Spinal cord (tissue), 10 donors: Measurements from ENCODE around the gene UTP15. TPM values are rescaled to one million over a fixed set of nuclear protein-coding genes. Genes with fewer than 3 reads are reported as not detected.
A peak's percentile ranks its signal among the peaks of the same experiment; 100 is the strongest.

Experiments
- DNase-seq, 6 donors: peaks; one replicate each; pipeline versions ENCODE4 v3.0.0 to v3.0.0-alpha.2; 2013 to 2015; ENCODE audit warnings: low spot score in 6 of 6, low read depth in 4 of 6
- H3K27ac ChIP-seq: one replicate; pipeline ENCODE4 v1.5.1; 2013; ENCODE audit warnings: low read depth, low read length, control low read depth
- H3K27me3 ChIP-seq: one replicate; pipeline ENCODE4 v1.6.1; 2013; ENCODE audit warnings: low read length; ENCODE audit not compliant: control insufficient read depth, insufficient read depth
- H3K36me3 ChIP-seq: one replicate; pipeline ENCODE4 v1.6.1; 2013; ENCODE audit warnings: low read length; ENCODE audit not compliant: control insufficient read depth, insufficient read depth
- H3K4me1 ChIP-seq: one replicate; pipeline ENCODE4 v1.6.1; 2013; ENCODE audit warnings: low read length; ENCODE audit not compliant: control insufficient read depth, insufficient read depth
- H3K4me3 ChIP-seq: one replicate; pipeline ENCODE4 v1.5.1; 2013; ENCODE audit warnings: low read depth, low read length, control low read depth
- H3K9me3 ChIP-seq: one replicate; pipeline ENCODE4 v1.6.1; 2013; ENCODE audit warnings: low read length; ENCODE audit not compliant: control insufficient read depth, insufficient read depth
- WGBS: methylation state at CpG from one replicate; pipeline ENCODE4 v1.1.5; 2013; ENCODE audit warnings: missing lambda C conversion rate; ENCODE audit not compliant: insufficient coverage; 5-methylcytosine and 5-hydroxymethylcytosine counted together
- long read RNA-seq, 4 donors: transcript quantifications; one replicate each; lab custom pipeline, GENCODE V29; 2026
- polyA plus RNA-seq, 2 donors: library from polyadenylated mRNA; unstranded; fragments of 120-200 nt; gene quantifications; one replicate each; pipeline ENCODE4 v1.2.1, GENCODE V29; 2013; ENCODE audit not compliant: insufficient read length in 2 of 2
- total RNA-seq, 2 donors: library from RNA; depleted of rRNA in 1 of 2; stranded (reverse); fragments of 120-200 nt in 1 of 2; fragments of >200 nt in 1 of 2; gene quantifications; one replicate each; pipeline versions ENCODE4 v1.2.3 to v1.2.4, GENCODE V29; 2013 to 2014
- donor health status: healthy.

UTP15 gene
- total RNA-seq (10 to 100 TPM; 17.6 to 25.9 TPM), polyA plus RNA-seq (10 to 100 TPM in 1 of 2 donors, 1 to 10 TPM in 1; 9.7 to 11.9 TPM)
- long read RNA-seq, donor 1: 0 reads
- long read RNA-seq, donor 2: 0 reads
- long read RNA-seq, donor 3, partial matches to known transcripts: 29 of 32 reads
- long read RNA-seq, donor 3, other reads (novel, unspliced or antisense): 0 of 32 reads
- long read RNA-seq, donor 4, partial matches to known transcripts: 0 of 3 reads
- long read RNA-seq, donor 4, other reads (novel, unspliced or antisense): 0 of 3 reads

GRCh38 chr5:73565139-73565968, at the start of gene UTP15, which contains the start of gene ANKRA2:
UTP15 (plus strand) TSS chr5:73565743; CDS start chr5:73567345, 1,602 bp downstream.
ANKRA2 (minus strand) TSS chr5:73565639; CDS start chr5:73562881, 2,758 bp downstream.
- no peaks in the 10 kb centered on the region for H3K4me1 ChIP-seq
- H3K9me3 ChIP-seq: no peaks in the 10 kb centered on the region
- H3K4me3 ChIP-seq: peak within 1 kb of the TSS; percentile 93
- DNase-seq: peak; percentile 97 to 100 (median 99)
- WGBS: 0% methylated on average over 57 of the region's 62 CpGs
- H3K27ac ChIP-seq: peak within 1 kb of the TSS; percentile 91
- H3K27me3 ChIP-seq: no peaks in the 10 kb centered on the region
- peaks cover 9% of the 10 kb centered on the region for H3K36me3 ChIP-seq

GRCh38 chr5:73519531-73520283, 45.8 kb upstream of the UTP15 start:
- DNase-seq: peak in 5 of 6 donors; percentile 46 to 88 (median 60)
- peaks cover 5% of the 10 kb centered on the region for H3K4me1 ChIP-seq
- 13% methylated on average over 9 of the region's 16 CpGs for WGBS
- H3K27ac ChIP-seq: no peak overlapping the region
- no peaks in the 10 kb centered on the region for H3K27me3 ChIP-seq
- H3K9me3 ChIP-seq: no peaks in the 10 kb centered on the region
- H3K4me3 ChIP-seq: no peak overlapping the region
- H3K36me3 ChIP-seq: no peaks in the 10 kb centered on the region

GRCh38 chr5:73522989-73523388, 42.6 kb upstream of the UTP15 start:
- H3K36me3 ChIP-seq: no peaks in the 10 kb centered on the region
- H3K27me3 ChIP-seq: no peaks in the 10 kb centered on the region
- no peak for DNase-seq
- H3K9me3 ChIP-seq: no peaks in the 10 kb centered on the region
- H3K4me1 ChIP-seq: peaks cover 5% of the 10 kb centered on the region
- 84% methylated on average over 7 of the region's 7 CpGs for WGBS
- no peak overlapping the region for H3K4me3 ChIP-seq
- no peak overlapping the region for H3K27ac ChIP-seq

GRCh38 chr5:73523861-73524260, 41.7 kb upstream of the UTP15 start:
- Histone ChIP-seq H3K27ac (no peak overlapping the region), H3K9me3 (no peaks in the 10 kb centered on the region), H3K4me3 (no peak overlapping the region), H3K36me3 (no peaks in the 10 kb centered on the region), H3K4me1 (peaks cover 5% of the 10 kb centered on the region), H3K27me3 (no peaks in the 10 kb centered on the region)
- 80% methylated on average over 1 of the region's 1 CpG for WGBS
- DNase-seq: no peak

- WGBS: 100% methylated on average over 2 of the region's 3 CpGs
- no peak overlapping the region for H3K4me3 ChIP-seq
- H3K27ac ChIP-seq: no peak overlapping the region
- H3K4me1 ChIP-seq: no peaks in the 10 kb centered on the region
- no peak for DNase-seq
- H3K9me3 ChIP-seq: no peaks in the 10 kb centered on the region
- H3K27me3 ChIP-seq: no peaks in the 10 kb centered on the region
- no peaks in the 10 kb centered on the region for H3K36me3 ChIP-seq
These were observed 39.8 kb upstream of the UTP15 start for GRCh38 chr5:73525606-73526203.

GRCh38 chr5:73528248-73528647, 37.3 kb upstream of the UTP15 start:
- no peak for DNase-seq

GRCh38 chr5:73529081-73529480, 36.5 kb upstream of the UTP15 start:
- H3K4me3 ChIP-seq: no peak overlapping the region
- WGBS: no CpG with 5 or more reads among the region's 1 CpG
- H3K4me1 ChIP-seq: no peaks in the 10 kb centered on the region
- H3K27ac ChIP-seq: no peak overlapping the region
- DNase-seq: no peak
- no peaks in the 10 kb centered on the region for H3K36me3 ChIP-seq
- no peaks in the 10 kb centered on the region for H3K27me3 ChIP-seq
- no peaks in the 10 kb centered on the region for H3K9me3 ChIP-seq

More at GRCh38 chr5:73528248-73528647, 37.3 kb upstream of the UTP15 start:
- H3K36me3 ChIP-seq: no peaks in the 10 kb centered on the region
- no peaks in the 10 kb centered on the region for H3K9me3 ChIP-seq
- H3K27me3 ChIP-seq: no peaks in the 10 kb centered on the region
- no CpG with 5 or more reads among the region's 3 CpGs for WGBS
- no peak overlapping the region for H3K4me3 ChIP-seq
- H3K27ac ChIP-seq: no peak overlapping the region
- H3K4me1 ChIP-seq: no peaks in the 10 kb centered on the region

GRCh38 chr5:73531356-73531755, 34.2 kb upstream of the UTP15 start:
- H3K9me3 ChIP-seq: no peaks in the 10 kb centered on the region
- H3K27ac ChIP-seq: no peak overlapping the region
- 100% methylated on average over 1 of the region's 1 CpG for WGBS
- no peaks in the 10 kb centered on the region for H3K27me3 ChIP-seq
- no peaks in the 10 kb centered on the region for H3K4me1 ChIP-seq
- no peak for DNase-seq
- no peaks in the 10 kb centered on the region for H3K36me3 ChIP-seq
- no peak overlapping the region for H3K4me3 ChIP-seq

GRCh38 chr5:73532195-73532594, 33.3 kb upstream of the UTP15 start:
- Histone ChIP-seq H3K27ac (no peak overlapping the region), H3K4me3 (no peak overlapping the region), H3K27me3 (no peaks in the 10 kb centered on the region), H3K9me3 (no peaks in the 10 kb centered on the region), H3K4me1 (no peaks in the 10 kb centered on the region), H3K36me3 (no peaks in the 10 kb centered on the region)
- DNase-seq: no peak
- WGBS: 84% methylated on average over 5 of the region's 5 CpGs
